HG02938 (cell line): ENCODE results near the gene KLHDC3.

Experiments
- ATAC-seq: cut with Tn5 transposase; IDR thresholded peaks from one replicate; pipeline ENCODE4 v1.9.1; 2021; ENCODE audit warnings: mild to moderate bottlenecking, moderate library complexity; ENCODE audit not compliant: unreplicated experiment

The KLHDC3 gene

DNA sequence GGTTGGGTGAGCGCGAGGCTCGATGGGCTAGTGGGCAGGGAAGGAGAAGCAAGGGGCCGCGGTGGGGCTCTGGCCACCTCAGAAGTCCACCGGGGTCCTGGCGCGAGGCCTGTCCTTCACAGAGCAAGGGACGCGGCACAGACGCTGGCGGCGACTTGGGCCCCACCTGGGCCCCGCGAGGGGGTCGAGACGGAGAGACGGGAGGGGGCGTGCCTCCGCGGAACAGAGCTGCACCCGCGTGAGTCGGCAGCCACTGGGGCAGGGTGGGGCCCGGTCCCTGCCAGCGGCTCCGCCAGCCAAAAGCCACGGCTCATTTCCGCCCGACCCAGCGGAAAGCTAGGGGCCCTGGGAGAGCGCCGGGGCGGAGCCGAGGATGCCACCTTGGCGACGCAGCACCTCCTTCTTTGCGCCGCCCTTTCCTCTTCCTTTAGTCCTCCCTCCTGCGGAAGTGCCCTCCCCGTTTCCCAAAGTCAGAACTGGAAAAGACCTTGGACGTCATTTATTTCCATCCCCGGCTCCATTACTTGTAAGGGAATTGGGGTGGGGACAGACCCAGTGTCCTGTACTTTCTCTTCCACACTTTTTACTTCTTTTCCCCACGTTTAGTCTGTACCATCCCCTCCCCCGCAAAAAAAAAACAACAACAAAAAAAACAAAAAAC lies 39.6 kb downstream of the KLHDC3 start, which contains the start of gene CUL7:
Gene CUL7, minus strand, starts transcription at position 307 of the 661 bp plus-strand sequence. CDS start 1,063 bp downstream, outside the sequence.
- peak; percentile 66 for ATAC-seq

DNA sequence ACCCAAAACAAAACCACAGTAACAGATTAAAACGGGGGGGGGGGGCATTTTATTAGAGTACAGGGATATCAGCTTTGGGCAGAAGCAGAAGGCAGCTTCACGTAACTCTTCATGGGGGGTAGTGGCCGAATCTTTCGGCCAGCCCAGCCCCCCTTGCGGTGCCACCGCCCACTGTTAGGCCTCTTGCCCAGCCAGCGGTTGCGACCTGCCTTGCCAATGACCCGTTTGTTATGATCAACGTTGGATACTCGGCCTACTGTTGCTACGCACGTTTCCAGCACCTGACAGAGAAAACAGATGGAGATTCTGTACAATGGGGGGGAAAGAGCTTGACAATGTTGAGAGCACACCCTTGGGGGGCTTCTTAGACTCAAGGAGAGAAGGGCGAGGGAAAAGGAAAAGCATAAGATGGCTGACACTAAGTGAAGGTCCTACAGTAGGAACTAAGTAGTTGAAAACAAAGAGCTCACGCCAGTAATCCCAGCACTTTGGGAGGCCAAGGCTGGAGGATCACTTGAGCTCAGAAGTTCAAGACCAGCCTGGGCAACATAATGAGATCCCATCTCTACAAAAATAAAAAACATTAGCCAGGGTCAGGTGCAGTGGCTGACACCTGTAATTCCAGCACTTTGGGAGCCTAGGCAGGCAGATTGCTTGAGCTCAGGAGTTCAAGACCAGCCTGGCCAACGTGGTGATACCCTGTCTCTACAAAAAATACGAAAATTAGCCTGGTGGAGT lies 40.3 kb downstream of the KLHDC3 start:
- no peak for ATAC-seq

DNA sequence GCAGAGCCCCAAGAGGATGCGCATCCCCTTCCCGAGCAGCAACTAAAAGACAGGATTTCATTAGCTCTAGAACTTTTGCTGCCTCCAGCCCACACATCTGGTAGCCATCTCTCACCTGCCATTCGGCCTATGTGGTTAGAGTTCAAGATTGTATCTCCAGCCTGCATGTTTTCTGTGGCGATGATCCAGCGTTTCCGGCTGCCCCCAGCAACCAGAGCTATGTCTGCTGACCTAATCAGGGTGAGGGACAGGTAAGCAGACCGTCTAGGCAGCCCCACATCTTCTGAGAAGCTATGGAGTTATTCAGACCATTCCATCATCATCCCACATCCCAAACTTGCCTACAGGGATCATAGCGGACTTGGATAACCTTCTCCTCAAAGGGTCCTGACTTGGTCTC lies 41.9 kb downstream of the KLHDC3 start:
- ATAC-seq: no peak

DNA sequence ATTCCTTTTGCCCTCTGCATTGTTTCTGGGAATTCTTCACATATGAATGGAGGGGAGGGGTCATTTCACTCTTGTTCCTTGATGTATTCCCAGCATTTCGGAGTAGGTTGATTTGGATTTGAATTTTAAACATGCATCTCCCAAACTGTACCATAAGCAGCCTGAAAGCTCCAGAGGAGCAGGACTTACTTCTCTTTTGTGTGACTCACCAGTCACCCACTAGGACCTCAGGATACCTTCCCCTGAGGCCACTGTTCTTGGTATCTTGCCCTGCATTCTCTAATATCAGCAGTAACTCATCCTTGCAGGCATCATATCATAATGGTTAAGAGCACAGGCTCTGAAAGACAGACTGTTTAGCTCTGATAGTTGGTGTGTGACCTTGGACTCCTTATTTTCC lies 44.5 kb downstream of the KLHDC3 start:
- no peak for ATAC-seq

DNA sequence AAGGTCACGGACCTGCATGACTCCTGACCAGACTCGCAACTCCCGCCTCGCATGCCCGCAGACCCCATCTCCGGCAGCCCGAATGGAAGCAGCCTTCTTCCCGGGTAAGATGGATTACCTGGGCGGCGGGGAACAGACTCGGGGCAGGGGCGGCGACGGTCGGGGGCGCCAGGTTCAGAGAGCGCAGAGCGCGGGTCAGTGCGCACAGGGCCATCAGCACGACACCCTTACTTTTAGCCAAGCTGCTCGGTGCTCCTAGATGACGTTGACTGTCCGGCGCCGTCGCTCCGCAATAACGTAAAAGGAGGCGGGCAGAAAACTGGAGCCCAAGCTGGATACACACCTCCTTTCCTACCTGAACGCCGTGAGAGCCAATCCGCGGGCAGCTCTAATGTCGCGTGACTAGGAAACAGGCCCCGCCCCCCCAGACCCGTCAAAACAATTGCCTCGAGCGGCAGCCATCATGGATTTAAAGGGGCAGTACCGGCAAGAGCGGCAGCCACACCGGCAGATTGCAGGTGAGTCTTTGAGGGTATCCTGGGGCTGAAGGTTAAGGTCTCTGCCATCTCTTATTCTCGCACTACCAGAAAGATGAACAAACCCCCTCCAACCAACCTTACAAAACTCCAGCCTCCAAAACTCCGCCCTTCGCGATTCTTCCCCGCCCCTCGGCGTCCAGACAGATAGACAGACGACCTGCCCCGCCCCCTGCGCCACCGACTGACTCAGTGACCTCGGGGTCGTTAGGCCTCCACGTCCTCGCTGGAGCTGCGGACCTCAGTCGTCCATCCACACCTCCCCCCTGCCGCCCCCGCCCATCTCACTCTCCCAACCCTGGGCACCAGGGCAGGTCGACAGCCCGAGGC lies 45.4 kb downstream of the KLHDC3 start, which contains the start of the genes KLC4 and MRPL2:
Gene KLC4, plus strand, starts transcription at position 464 of the 866 bp plus-strand sequence. CDS start 1,705 bp downstream, outside the sequence.
Gene MRPL2, minus strand, starts transcription at position 267 of the 866 bp plus-strand sequence. Its CDS starts 53 bp downstream, at position 214.
- ATAC-seq: peak; percentile 89

DNA sequence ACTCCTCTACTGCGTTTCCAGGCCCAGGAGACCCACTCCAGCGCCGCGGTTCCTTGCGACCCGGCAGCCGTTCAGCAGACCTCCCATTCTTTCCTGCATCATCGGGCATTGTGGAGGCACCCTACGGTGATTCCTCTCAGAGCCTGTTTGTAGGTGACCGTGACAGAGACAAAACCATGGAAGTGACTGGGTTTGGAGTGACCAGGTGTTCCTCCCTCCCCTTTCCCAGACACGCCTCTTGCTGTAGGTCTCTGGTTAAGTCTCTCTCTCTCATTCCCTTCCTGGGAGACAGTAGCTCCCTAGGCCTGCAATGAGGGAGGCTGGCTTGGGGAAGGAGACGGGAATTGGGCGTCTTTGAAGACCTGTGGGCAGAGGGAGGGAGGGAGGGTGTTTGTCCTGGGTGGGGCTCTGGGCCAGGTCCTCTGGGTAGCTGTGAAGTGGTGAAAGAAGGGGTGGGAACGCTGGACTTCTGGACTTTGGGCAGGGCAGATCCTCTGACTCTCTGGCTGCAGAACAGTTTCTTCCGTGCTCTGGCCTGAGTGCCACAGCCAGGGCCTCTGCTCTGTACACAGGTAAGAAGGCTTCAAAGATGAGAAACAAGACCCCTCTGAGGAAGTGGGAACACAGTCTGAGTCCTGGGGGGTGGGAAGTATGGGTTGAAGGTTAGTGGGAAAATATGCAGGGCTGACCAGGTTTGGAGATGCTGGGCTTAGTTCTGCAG lies 46.1 kb downstream of the KLHDC3 start:
- no peak for ATAC-seq

DNA sequence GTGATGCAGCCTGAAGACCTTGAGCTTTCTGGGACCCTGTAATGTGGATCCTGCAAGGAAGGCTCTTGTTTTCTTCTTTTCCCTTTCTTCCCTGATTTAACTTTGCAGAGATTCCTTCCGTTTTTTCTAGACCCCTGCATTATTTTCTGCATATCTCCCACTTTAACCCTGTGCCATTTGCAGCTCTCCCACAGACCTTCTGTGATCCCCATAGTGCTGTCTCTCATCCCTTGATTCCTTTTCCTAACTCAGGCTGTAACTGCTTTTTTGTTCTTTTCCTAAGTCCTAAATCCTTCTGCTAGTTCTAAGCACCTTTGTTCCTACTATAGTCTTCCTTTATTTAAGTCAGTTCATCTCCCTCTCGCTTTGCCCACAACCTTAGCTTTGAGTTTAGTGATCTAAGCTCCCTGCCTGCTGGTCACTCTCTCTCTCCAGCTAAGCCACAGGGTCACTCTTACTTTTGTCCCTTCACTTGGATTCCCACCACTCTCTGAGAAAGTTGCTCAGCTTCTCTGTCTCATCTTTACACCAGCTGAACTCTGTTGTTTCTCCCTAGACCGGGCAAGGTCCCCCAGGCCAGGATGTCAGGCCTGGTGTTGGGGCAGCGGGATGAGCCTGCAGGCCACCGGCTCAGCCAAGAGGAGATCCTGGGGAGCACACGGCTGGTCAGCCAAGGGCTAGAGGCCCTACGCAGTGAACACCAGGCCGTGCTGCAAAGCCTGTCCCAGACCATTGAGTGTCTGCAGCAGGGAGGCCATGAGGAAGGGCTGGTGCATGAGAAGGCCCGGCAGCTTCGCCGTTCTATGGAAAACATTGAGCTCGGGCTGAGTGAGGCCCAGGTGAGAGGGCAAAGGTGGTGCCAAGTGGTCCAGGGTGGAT lies 46.9 kb downstream of the KLHDC3 start:
- ATAC-seq: no peak

DNA sequence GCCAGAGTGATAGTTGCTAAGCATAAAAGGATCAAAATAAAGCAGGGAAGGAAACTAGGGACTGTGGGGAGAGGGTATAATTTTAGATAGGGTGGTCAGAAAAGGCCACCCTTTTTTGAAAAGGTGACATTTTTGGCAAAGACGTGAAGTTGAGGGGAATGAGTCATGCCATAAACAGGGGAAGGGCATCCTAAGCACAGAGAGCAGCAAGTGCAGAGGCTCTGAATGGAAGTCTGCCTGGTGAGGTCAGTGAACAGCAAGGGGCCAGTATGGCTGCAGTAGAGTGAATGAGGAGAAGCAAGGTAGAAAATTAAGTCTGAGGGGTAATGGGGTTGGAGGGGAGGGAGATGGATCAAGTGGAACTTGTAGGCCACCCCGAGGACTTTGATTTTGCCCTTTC lies 47.8 kb downstream of the KLHDC3 start:
- ATAC-seq: no peak

DNA sequence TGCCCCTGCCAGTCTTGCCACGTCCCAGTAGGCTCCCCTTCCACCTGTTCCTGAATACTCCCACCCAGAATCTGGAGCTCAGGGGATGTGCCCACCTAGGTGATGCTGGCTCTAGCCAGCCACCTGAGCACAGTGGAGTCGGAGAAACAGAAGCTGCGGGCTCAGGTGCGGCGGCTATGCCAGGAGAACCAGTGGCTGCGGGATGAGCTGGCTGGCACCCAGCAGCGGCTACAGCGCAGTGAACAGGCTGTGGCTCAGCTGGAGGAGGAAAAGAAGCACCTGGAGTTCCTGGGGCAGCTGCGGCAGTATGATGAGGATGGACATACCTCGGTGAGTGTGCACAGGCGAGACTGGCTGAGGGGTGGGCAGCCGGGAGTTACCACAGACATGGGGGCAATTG lies 48.8 kb downstream of the KLHDC3 start:
- no peak for ATAC-seq

DNA sequence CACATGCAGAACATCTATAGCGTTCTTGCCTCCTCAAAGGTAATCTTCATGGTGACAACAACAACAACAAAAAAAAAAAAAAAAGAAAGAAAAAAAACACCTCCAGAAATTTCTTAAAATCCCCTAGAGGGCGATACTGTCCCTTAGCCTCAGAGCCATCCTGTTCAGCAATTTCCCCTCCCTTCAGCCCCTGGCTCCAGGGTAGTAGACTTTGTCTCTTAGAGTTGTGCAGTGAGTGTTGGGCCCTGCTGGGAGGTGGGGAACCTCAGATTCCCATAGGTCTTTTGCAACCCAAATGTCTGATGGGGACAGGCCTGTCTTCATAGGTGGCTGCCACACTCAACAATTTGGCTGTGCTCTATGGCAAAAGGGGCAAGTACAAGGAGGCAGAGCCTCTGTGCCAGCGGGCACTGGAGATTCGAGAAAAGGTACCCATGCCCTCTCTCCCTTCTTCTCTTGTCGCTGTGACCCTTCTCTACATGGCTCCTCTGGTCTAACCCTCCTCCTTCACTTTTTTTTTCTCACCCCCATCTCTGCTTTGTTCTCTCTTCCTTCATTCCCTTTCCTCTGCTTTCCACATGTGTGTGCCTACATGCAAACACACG lies 56.1 kb downstream of the KLHDC3 start:
- ATAC-seq: no peak
